GM19468 (cell line): Measurements from ENCODE around the gene COQ2.
"Not testable (repeated sequence)": the region's sequence is repeated elsewhere in the genome, so short reads cannot be mapped to it uniquely, and the experiment has no call there.

Experiments
- ATAC-seq: cut with Tn5 transposase; IDR thresholded peaks from one replicate; pipeline ENCODE4 v1.9.1; 2021; ENCODE audit warnings: mild to moderate bottlenecking, moderate library complexity, moderate number of reproducible peaks; ENCODE audit not compliant: unreplicated experiment; ENCODE audit errors: extremely low read depth

Gene COQ2

GRCh38 chr4:83251447-83251830 lies 33.2 kb downstream of the COQ2 start:
- ATAC-seq: no peak

GRCh38 chr4:83250687-83251446 lies 33.7 kb downstream of the COQ2 start:
- ATAC-seq: no peak

GRCh38 chr4:83248486-83248885 lies 36.1 kb downstream of the COQ2 start:
- no peak for ATAC-seq

GRCh38 chr4:83247415-83248357 lies 36.9 kb downstream of the COQ2 start:
- no peak for ATAC-seq

- ATAC-seq: no peak
Observed at GRCh38 chr4:83241132-83241531, 43.5 kb downstream of the COQ2 start.

GRCh38 chr4:83240379-83240875 lies 44.2 kb downstream of the COQ2 start:
- peak; percentile 78 for ATAC-seq

GRCh38 chr4:83238393-83239248 lies 46.0 kb downstream of the COQ2 start:
- no peak for ATAC-seq

GRCh38 chr4:83237591-83237990 lies 47.0 kb downstream of the COQ2 start:
- no peak for ATAC-seq

GRCh38 chr4:83235645-83236133 lies 48.9 kb downstream of the COQ2 start:
- ATAC-seq: not testable (repeated sequence)

- ATAC-seq: no peak
Observed at GRCh38 chr4:83234902-83235644, 49.5 kb downstream of the COQ2 start.

- not testable (repeated sequence) for ATAC-seq
Observed at GRCh38 chr4:83234387-83234786, 50.2 kb downstream of the COQ2 start.

GRCh38 chr4:83232082-83232481 lies 52.5 kb downstream of the COQ2 start:
- ATAC-seq: no peak

- peak; percentile 56 for ATAC-seq
Observed at GRCh38 chr4:83231620-83232076, 53.0 kb downstream of the COQ2 start.

GRCh38 chr4:83230928-83231327 lies 53.7 kb downstream of the COQ2 start:
- ATAC-seq: no peak

GRCh38 chr4:83229791-83230190 lies 54.8 kb downstream of the COQ2 start:
- ATAC-seq: no peak

- ATAC-seq: no peak
Observed at GRCh38 chr4:83228231-83228630, 56.4 kb downstream of the COQ2 start.

- no peak for ATAC-seq
Observed at GRCh38 chr4:83224502-83225197, 59.9 kb downstream of the COQ2 start.

GRCh38 chr4:83223781-83224180 lies 60.8 kb downstream of the COQ2 start:
- no peak for ATAC-seq
